ENCODE measurements around the gene S100A11. TPM values are rescaled to one million over a fixed set of nuclear protein-coding genes. Genes with fewer than 3 reads are reported as not detected.

The S100A11 gene
- total RNA-seq, 1 experiment from 2014 or later, result 824 TPM

GRCh38 chr1:152039461-152039860, 2.7 kb upstream of the S100A11 start:
- DNase-seq (ENCODE audit: low read depth), result no peak

GRCh38 chr1:152038871-152039270, 2.1 kb upstream of the S100A11 start:
- DNase-seq (ENCODE audit: low read depth), result no peak

GRCh38 chr1:152035539-152036266, 1.1 kb downstream of the S100A11 start:
- DNase-seq (ENCODE audit: low read depth), result peak; percentile 49

GRCh38 chr1:152034654-152035538, 1.9 kb downstream of the S100A11 start:
- peak; percentile 84 for DNase-seq (ENCODE audit: low read depth)

- no peak for DNase-seq (ENCODE audit: low read depth)
These were observed 2.5 kb downstream of the S100A11 start for GRCh38 chr1:152034324-152034653.

GRCh38 chr1:152029929-152030211, 6.9 kb downstream of the S100A11 start:
- no peak for DNase-seq (ENCODE audit: low read depth)

GRCh38 chr1:152029144-152029928, 7.5 kb downstream of the S100A11 start:
- DNase-seq (ENCODE audit: low read depth), result peak; percentile 28

GRCh38 chr1:152026895-152027294, 9.9 kb downstream of the S100A11 start:
- no peak for DNase-seq (ENCODE audit: low read depth)

- no peak for DNase-seq (ENCODE audit: low read depth)
These were observed 12.6 kb downstream of the S100A11 start for GRCh38 chr1:152024223-152024622.

- DNase-seq (ENCODE audit: low read depth), result no peak
These were observed 13.6 kb downstream of the S100A11 start for GRCh38 chr1:152023221-152023620.

- no peak for DNase-seq (ENCODE audit: low read depth)
These were observed 14.3 kb downstream of the S100A11 start for GRCh38 chr1:152022474-152022873.

- no peak for DNase-seq (ENCODE audit: low read depth)
These were observed 15.2 kb downstream of the S100A11 start for GRCh38 chr1:152021569-152021968.

- DNase-seq (ENCODE audit: low read depth), result no peak
These were observed 16.0 kb downstream of the S100A11 start for GRCh38 chr1:152020849-152021248.

GRCh38 chr1:152018537-152018936, 18.3 kb downstream of the S100A11 start:
- no peak for DNase-seq (ENCODE audit: low read depth)

- no peak for DNase-seq (ENCODE audit: low read depth)
These were observed 21.0 kb downstream of the S100A11 start for GRCh38 chr1:152015766-152016165.

GRCh38 chr1:152014943-152015342, 21.9 kb downstream of the S100A11 start:
- no peak for DNase-seq (ENCODE audit: low read depth)

- peak; percentile 51 for DNase-seq (ENCODE audit: low read depth)
These were observed 23.1 kb downstream of the S100A11 start for GRCh38 chr1:152013664-152014237.

GRCh38 chr1:152009691-152010090, 27.1 kb downstream of the S100A11 start:
- no peak for DNase-seq (ENCODE audit: low read depth)

- DNase-seq (ENCODE audit: low read depth), result no peak
These were observed 29.8 kb downstream of the S100A11 start for GRCh38 chr1:152007047-152007446.

GRCh38 chr1:152005360-152005912, 31.4 kb downstream of the S100A11 start:
- DNase-seq (ENCODE audit: low read depth), result no peak

- DNase-seq (ENCODE audit: low read depth), result no peak
These were observed 32.9 kb downstream of the S100A11 start for GRCh38 chr1:152003846-152004442.
